Measurements from ENCODE around the gene SHANK1.

DNA sequence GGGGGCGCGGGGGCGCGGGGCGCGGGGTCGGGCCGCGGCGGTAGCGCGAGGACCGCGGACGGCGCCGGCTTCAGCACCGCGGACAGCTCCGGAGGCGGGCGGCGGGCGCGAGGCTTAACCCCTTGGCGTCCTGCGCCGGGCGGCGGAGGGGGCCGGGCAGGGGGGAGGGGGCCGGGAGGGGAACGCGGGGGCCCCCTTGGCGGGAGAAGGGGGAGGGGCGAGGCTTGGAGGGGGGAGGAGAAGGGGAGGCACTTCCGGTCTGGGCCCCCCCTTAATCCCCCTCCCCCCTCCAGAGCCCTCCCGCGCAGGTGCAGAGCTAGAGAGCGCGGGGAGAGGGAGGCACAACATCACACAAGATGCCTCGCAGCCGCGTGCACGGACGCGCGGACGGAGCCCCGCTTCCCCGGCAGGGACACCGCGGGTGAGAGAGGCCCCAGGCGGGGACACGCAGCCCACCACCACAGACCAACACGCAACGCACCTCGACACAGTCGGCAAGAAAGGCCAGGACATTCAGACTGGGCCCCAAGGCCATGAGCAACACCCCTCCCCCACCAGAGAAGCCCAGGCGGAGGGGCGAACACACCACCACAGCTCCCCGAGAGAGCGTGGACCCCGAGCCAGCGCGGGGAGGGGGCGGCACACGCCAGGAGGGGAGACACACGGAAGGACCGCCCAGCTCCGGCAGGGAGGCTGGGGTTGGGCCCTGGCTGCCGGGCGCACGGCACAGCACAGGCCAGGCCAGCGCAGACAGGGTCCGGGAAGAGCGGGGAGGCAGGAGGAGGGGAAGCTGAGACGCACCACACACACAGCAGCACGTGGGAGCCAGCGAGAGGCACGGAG, 24.1 kb downstream of the SHANK1 start:
- TF ChIP-seq EZH2phosphoT487 (IDR thresholded peaks at IDR 0.05; ENCODE audit: insufficient read depth, low read depth), result no peak
- TF ChIP-seq EZH2 (IDR thresholded peaks at IDR 0.05; ENCODE audit: insufficient read depth, poor library complexity, severe bottlenecking), result no peak
